Midbrain (tissue), 1 donor: ENCODE results near the gene EDRF1.
"Not testable (repeated sequence)": the region's sequence is repeated elsewhere in the genome, so short reads cannot be mapped to it uniquely, and the experiment has no call there.

Experiments
- DNase-seq: peaks from one replicate; lab custom pipeline; 2025; lab: John Stamatoyannopoulos, UW

EDRF1 gene

DNA sequence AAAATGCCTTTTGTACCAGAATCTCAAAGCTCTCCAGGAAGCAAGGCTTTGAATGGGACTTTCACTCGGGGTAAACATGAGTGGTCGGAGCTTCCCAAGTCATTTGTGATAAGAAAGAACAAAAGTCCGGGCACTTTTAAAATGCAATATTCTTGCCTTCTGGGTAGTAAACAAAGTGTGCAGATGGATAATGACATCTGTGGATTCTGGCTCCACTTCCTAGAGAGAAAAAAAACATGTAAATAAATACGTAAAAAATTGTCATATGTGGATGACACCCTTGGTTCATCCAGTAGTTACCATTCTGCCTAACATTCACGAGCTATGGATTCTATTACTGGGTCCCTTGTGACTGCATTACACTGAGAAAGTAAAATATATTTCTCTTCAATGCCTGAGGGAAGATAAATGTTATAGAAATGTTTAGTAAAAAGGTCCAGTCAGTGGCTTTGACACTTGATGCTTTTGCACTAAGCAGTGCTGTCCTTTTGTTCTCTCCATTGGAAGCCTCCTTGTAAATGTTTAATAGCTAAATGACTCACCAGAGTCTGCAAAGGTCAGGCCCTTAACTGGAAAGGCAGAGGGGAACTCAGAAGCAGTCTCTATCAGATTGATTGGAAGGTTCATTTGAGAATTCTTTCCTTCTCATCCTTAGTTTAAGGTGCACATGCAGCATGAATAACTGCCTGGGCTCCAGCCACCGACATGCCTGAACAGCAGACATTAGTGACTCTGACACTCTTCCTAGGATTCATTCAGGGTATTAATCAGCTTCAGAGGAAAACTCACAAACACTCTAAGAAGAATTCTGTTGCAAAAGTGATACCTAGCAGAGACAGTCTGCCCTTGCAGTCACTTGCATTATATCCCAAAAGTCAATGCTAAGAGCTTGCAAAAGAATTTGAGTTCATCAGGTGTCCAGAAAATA lies 11.7 kb upstream of the EDRF1 start:
- no peak for DNase-seq

DNA sequence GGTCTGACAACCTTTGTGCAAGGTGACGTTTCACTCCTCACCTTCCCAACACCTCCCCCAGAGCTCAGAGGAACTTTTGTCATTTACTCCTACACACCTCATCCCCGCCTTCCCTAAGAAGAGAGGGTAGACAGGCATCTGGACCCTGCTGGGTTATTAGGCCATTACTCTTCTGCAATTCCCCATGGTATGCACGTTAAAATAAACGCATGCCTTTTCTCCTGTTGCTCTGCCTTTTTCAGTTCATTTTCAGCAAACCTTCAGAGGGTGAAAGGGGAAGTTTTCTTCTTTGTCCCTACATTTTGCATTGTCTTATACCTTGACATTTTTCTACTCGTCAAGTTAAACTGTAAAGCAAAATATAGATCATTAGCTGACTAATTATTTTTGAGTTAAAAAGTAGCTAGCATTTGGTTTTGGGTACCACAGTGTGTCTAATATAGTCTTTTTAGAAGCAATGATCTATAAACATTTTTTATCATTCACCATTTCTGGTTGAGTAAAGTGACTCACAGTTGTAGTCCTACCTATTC lies 10.5 kb upstream of the EDRF1 start:
- no peak for DNase-seq

GRCh38 chr10:125709553-125710474 lies 9.7 kb upstream of the EDRF1 start:
- no peak for DNase-seq

DNA sequence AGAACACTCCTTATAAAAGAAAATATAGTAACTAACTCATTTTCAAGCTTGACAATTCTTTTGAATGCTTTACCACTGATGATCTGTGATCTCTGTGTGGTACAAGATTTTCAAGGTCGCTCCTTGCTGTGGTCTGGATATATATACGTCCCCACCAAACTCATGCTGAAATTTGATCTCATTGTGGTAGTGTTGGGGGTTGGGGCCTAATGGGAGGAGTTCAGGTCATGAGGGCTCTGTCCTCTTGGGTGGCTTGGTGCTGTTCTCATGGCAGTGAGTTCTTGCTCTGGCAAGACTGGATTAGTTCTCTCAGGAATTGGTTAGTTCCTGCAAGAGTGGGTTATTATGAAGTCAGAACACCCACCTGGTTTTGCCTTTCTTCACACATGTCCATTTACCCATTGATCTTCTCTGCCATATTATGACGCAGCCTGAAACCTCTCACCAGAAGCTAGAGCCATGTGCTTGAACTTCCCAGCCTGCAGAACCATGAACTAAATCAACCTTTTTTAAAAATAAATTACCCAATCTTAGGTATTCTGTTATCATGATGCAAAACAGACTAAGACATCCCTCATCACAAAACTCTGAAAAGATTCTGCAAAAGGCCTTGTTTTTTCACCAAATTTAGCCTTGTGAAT lies 8.3 kb upstream of the EDRF1 start:
- no peak for DNase-seq

DNA sequence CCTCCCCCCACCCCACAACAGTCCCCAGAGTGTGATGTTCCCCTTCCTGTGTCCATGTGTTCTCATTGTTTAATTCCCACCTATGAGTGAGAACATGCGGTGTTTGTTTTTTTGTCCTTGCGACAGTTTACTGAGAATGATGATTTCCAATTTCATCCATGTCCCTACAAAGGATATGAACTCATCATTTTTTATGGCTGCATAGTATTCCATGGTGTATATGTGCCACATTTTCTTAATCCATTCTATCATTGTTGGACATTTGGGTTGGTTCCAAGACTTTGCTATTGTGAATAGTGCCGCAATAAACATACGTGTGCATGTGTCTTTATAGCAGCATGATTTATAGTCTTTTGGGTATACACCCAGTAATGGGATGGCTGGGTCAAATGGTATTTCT lies 4.8 kb upstream of the EDRF1 start:
- DNase-seq: not testable (repeated sequence)

DNA sequence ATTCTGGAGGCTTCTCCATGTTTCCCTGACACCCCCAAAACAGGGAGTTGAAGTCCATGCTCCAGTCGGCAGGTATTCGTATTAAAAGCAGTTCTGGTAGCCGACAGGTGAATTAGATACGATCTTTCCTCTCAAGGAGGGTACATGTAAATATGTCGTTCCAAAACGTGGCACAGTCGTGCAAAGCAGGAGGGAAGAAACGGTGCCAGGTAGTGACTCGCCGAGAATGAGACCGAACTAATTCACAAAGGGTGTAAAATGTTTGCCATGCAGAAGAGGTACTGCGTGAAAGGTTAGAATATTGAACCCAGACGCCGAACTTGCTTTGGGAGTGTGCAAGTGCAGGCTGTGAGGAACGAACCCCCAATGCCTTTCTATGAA lies 483 bp downstream of the EDRF1 start:
- no peak for DNase-seq

DNA sequence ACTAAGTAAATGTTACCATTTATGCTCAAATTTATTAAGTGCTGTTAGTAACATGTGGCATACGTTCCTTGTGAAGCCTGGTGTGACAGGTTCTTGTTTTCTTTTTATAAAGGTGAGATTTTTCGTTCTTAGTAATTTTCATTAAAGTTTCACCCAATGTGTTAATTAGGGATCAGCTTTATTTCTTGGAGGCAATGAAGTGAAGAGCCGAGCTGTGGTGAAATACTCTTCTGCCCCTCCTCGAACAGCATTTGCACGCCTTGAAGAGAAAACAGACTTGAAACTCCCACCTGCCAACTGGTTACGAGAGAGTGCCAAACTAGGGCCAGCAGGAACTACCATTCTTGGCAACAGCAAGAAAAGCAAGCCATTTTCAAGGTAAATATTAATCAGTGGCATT lies 1.5 kb downstream of the EDRF1 start:
- DNase-seq: no peak

DNA sequence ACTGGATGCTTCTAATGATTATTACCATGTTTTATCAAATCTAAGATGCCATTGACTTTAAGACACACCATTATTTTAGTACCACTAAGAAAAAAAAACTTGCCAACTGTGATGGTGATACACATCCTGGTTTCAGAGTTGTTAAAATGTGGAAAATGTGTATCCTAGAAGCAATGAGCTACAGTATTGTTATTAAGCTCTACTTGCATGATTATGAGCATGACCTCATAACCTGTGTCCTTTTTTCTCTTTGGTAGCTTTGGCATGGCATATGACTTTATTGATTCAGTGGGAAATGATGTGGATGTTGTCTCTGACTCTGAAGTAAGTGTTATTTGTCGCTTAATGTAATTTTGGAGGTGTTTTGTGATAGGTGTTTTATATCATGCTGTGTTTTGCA lies 3.3 kb downstream of the EDRF1 start:
- no peak for DNase-seq

GRCh38 chr10:125726914-125727313 lies 7.4 kb downstream of the EDRF1 start:
- DNase-seq: no peak

GRCh38 chr10:125727436-125727835 lies 7.9 kb downstream of the EDRF1 start:
- DNase-seq: no peak

GRCh38 chr10:125734148-125734547 lies 14.6 kb downstream of the EDRF1 start:
- DNase-seq: no peak

DNA sequence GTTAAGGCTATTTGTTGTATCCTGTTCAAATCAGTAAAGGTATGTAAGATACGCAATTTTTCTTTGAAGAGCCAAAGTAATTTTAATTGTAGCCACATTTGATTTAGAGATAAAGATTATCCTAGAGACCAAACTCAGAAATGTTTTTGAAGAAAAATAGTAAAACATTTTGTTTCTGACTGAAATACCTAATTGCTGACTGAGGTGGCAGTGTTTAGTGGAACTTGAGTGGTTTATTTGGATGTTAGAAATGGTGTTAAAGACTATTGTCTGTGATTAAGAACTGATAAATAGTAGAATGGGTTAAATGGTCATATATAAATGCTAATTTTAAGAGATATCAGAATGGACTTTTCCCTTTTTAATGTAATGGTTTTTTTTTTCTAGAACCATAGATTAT lies 15.3 kb downstream of the EDRF1 start:
- no peak for DNase-seq

- no peak for DNase-seq
Observed at GRCh38 chr10:125738206-125738605, 18.7 kb downstream of the EDRF1 start.

- peak; percentile 1 for DNase-seq
Observed at GRCh38 chr10:125739994-125740679, 20.6 kb downstream of the EDRF1 start.

GRCh38 chr10:125742465-125742864 lies 23.0 kb downstream of the EDRF1 start:
- no peak for DNase-seq

GRCh38 chr10:125744909-125745308 lies 25.4 kb downstream of the EDRF1 start:
- DNase-seq: no peak

GRCh38 chr10:125747417-125747816 lies 27.9 kb downstream of the EDRF1 start:
- no peak for DNase-seq

DNA sequence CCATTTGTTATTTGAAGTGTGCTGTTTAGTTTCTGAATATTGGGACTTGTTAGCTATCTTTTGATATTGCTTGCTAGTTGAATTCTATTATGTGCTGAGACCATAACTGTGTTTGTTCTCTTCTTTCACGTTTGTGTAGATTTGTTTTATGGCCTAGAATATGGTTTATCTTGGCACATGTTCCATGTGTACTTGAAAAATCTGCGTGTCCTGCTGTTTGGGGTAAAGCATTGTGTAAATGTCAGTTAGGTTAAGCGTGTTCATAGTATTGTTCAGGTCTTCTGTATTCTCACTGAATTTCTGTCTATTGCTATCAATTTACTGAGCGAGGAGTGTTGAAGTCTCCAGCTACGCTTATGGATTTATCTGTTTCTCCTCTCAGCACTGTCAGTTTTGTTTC lies 36.7 kb downstream of the EDRF1 start:
- no peak for DNase-seq

- DNase-seq: no peak
Observed at GRCh38 chr10:125756853-125757487, 37.5 kb downstream of the EDRF1 start.

DNA sequence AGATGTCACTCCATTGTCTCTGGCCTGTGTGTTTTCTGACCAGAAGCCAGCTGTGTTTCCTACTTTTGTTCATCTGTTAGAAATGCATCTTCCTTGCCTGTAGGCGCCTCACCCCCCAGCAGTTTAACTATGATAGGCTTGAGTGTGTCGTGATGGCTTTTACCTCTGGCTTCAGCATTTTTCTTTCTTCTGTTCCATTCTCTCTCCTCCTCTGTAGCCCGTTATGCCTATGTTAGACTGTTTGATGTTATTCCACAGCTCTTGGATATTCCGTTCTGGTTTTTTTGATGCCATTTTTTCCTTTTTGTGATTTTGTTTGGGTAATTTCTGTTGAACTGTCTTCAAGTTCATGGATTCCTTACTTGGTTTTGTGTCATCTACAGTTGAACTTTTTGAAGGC lies 38.2 kb downstream of the EDRF1 start:
- DNase-seq: no peak

DNA sequence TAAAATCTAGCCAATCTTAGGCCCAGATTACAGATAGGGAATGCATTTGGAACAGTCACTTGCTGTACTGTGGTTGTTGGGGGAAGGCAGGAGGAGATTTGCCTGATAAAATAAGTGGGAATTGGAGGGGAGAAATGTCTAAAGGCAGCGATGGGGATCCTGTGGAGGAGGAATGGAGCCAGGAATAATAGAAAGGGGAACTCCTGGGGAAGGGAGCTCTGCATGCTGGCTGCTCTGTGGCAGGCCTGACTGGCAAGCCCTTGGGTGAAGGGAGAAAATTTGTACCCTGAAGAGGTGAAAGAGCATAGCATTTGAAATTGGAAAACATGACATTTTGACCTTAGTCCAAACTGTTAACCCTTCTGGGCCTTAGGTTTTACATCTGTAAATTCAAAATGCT lies 42.5 kb downstream of the EDRF1 start:
- no peak for DNase-seq
